ENCODE data around the gene ZDBF2.

ZDBF2 gene

DNA sequence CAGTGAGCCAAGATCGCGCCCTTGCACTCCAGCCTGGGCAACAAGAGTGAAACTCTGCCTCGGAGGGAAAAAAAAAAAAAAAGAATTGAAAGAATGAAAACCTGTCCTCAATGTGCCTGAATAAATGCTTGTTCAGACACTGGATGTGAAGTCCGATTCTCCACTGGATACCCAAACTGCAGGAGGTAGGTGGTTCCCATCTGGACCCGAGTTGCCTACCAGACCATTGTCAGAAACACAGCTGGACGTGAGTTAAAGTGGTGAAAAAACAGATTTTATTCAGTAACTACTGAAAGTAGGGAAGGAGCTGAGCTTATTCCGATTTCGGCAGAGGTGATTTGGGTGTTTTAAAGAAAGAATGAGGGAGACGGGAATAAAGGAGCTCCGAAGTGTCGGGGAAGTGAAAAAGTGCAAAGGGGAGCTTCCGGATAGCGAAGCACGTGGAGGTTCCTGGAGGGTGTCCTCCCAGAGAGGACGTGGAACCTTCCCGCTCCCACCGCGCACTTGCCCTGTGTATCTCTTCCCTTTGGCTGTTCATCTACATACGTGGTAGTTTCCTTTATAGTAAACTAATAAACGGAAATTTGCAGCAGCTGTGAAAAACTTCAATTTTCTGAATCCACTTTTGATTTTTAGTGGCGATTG is 10.4 kb upstream of the ZDBF2 start:
- no peak overlapping the region for H3K27ac ChIP-seq
- TF ChIP-seq, protein P1, sequence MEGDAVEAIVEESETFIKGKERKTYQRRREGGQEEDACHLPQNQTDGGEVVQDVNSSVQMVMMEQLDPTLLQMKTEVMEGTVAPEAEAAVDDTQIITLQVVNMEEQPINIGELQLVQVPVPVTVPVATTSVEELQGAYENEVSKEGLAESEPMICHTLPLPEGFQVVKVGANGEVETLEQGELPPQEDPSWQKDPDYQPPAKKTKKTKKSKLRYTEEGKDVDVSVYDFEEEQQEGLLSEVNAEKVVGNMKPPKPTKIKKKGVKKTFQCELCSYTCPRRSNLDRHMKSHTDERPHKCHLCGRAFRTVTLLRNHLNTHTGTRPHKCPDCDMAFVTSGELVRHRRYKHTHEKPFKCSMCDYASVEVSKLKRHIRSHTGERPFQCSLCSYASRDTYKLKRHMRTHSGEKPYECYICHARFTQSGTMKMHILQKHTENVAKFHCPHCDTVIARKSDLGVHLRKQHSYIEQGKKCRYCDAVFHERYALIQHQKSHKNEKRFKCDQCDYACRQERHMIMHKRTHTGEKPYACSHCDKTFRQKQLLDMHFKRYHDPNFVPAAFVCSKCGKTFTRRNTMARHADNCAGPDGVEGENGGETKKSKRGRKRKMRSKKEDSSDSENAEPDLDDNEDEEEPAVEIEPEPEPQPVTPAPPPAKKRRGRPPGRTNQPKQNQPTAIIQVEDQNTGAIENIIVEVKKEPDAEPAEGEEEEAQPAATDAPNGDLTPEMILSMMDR (conservative IDR thresholded peaks at IDR 0.05) = no peak

DNA sequence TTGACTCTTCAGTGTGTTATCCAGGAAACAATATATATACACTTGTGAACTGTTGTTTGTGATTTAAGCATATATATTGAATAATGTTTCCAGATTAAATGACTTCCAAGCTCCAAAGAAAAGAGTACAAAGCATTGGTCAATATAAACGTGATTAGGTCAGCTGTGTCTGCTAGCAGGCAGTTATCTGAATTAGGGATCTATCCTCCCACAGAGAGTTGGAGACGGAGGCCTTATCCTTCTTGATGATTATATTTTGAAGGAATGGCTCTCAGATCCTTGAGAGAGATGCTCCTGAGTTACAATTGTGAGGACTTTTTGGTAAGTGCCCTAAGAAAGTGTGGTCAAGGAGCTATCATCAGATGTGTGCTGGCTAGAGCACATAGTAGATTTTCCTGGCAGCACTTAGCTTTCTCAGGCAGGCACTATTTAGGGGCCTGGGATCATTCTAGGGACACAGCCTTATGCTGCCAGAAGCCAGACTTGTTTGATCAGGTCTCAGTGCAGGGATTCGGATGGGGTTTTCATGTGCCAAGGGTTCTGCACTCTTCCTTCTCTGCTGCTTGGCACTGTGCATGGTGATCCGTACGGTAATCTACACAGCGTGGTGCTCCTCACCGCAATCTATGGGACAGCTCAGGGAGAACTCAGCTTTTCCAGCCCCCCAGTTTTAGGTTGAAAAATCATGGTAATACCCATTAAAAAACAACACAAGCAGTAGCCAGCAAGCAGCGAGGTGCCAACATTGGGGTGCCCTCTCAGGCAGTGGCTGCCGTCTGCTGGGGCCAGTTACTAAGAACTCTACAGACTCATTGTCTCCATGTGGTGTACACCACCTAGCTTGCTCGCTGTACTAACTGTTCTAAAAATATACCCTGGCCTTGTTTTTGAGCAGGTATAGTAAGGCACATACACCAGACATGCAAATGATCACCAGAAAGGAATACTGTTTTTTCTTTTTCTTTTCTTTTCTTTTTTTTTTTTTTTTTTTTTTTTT is 8.0 kb upstream of the ZDBF2 start:
- TF ChIP-seq, protein P1 (conservative IDR thresholded peaks at IDR 0.05) = no peak
- no peak overlapping the region for H3K27ac ChIP-seq

DNA sequence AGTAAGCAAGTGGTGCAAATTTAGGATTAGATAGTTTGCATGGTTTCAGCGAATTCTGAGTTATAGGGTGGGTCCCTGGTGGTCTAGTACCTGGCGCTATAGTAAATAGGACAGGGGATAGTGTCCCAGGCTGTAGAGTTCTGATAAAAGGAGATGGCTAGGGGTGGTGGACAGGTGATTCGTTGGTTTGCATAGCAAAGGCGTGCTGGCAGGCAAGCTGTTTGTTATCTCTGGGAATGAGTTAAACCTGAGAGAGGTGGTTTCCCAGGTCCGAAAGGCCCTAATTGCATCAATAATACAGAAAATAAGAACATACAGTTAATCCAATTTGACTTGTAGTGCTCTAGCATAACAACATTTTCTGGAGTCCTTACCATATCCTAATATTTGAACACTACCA is 6.9 kb upstream of the ZDBF2 start:
- no peak overlapping the region for H3K27ac ChIP-seq
- TF ChIP-seq, protein P1 (conservative IDR thresholded peaks at IDR 0.05) = no peak

DNA sequence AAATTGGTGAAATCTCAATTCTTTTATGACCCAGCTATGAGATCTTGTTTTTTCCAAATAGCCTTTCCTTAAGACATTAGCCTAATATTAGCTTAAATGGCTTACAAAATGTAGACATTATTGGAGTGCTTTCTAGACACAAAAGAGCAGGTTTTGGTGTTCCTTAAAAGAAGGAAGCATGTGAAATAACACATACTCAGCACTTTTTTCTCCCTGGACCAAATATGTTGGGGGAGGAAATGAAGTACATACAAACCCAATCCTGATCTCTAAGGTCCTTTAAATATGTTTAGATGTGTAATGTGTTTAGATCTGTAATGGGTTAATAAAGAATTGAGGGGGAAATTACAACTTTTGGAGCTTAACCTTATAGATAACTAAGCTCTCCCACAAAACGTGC is 3.4 kb upstream of the ZDBF2 start:
- TF ChIP-seq, protein P1 (conservative IDR thresholded peaks at IDR 0.05) = no peak
- H3K27ac ChIP-seq = no peak overlapping the region

DNA sequence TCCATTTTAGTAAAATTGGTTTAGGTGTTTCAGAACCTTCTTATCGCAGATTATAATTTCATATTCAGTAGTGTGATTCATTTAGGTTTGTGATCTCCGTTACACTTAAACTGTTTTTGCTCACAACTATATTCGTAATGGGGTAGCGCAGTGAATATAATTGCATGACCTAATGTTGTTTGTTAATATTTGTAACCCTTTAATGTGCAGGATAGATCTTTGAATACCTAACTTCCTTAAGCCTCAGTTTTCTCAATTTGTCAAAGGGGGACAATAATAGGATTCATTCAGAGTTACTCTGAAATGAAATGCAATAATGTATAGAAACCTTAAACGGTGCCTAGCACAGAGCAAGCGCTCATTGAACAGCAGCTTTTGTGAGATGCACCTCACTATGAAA is 558 bp upstream of the ZDBF2 start:
- TF ChIP-seq, protein P1 (conservative IDR thresholded peaks at IDR 0.05) = no peak
- peak overlapping the region; percentile 72; the same call in 1 of the 2 replicates for H3K27ac ChIP-seq

DNA sequence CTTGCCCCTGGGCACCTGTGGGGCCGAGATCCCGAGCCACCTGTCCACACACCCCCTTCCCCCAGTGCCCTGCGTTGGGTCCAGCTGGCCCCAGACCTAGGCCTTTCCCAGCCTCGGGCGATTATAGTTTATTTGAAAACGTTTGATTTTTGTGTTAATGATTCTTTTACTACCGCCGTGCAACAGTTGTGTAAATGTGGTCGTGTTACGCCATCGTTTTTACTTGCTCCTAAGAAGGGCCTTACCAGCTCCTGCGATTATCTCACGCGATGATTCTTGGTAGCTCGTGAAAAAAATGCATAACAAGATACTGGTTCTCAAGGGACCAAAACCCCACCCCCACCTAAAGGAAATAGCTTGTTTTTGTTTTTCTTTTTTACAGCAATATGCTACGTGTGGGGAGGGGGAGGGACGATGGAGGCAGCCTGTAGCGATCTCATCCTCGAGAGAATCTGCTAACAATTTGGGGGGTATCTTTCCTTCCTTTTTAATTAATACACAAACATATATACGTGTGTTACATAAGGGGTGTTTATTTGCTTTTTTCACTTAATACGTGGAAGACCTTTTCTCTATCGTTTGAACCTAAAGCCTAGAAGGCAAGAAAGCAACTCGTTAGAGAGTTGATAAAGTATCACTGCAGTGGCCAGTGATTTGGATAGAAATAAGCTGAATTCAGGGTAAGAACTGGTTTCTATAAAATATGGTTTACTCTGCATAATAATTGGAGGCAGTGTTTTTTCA is 1.0 kb downstream of the ZDBF2 start:
- H3K27ac ChIP-seq = peak overlapping the region; percentile 72
- TF ChIP-seq, protein P1 (conservative IDR thresholded peaks at IDR 0.05) = no peak
